Keratinocyte (primary cell): ENCODE measurements around the gene ABCA4. TPM values are rescaled to one million over a fixed set of nuclear protein-coding genes. Genes with fewer than 3 reads are reported as not detected.

Source experiments
- DNase-seq: peaks from one replicate; pipeline ENCODE4 v3.0.0-alpha.2; 2011; ENCODE audit warnings: low read depth, missing footprints, low spot score
- FAIRE-seq: peaks from 2 replicates; lab custom pipeline; 2011; peaks lifted over from hg19 to GRCh38; lab: Jason Lieb, UNC
- H2AFZ ChIP-seq: 2 replicates; pipeline ENCODE4 v1.6.0; 2012; ENCODE audit warnings: low read length, control low read depth, inconsistent platforms; ENCODE audit not compliant: control insufficient read depth
- H3K27ac ChIP-seq: 2 replicates; pipeline ENCODE4 v1.5.1; 2011; ENCODE audit warnings: low read length; ENCODE audit not compliant: control insufficient read depth, insufficient read depth
- H3K27me3 ChIP-seq: 3 replicates; pipeline ENCODE4 v1.6.0; 2011; ENCODE audit warnings: low read length; ENCODE audit not compliant: control insufficient read depth, insufficient read depth; ENCODE audit errors: extremely low read depth
- H3K36me3 ChIP-seq, 2 experiments: 2 replicates in 1 of 2; 3 replicates in 1 of 2; pipeline ENCODE4 v1.5.1; 2011; ENCODE audit warnings: low read length in 2 of 2, mild to moderate bottlenecking in 1 of 2; ENCODE audit not compliant: control insufficient read depth in 2 of 2, insufficient read depth in 2 of 2; ENCODE audit errors: extremely low read depth in 1 of 2
- H3K4me1 ChIP-seq: 3 replicates; pipeline ENCODE4 v1.5.1; 2011; ENCODE audit warnings: low read length; ENCODE audit not compliant: control insufficient read depth, insufficient read depth; ENCODE audit errors: extremely low read depth
- H3K4me2 ChIP-seq: 3 replicates; pipeline ENCODE4 v1.6.0; 2011; ENCODE audit warnings: low read depth, low read length; ENCODE audit not compliant: control insufficient read depth, insufficient read depth; ENCODE audit errors: extremely low read depth
- H3K4me3 ChIP-seq, 3 experiments: fragments of 200-600 bp in 1 of 3; sonication (generic) in 1 of 3; 2 replicates in 2 of 3; 3 replicates in 1 of 3; pipeline ENCODE4 v1.5.1; 2011 to 2016; ENCODE audit warnings: low read length in 3 of 3, mild to moderate bottlenecking in 3 of 3, control low read depth in 2 of 3, inconsistent platforms in 1 of 3, low read depth in 1 of 3, mixed read lengths in 1 of 3, mixed run types in 1 of 3, moderate library complexity in 1 of 3; ENCODE audit not compliant: control insufficient read depth in 2 of 3, insufficient read depth in 2 of 3; ENCODE audit errors: extremely low read depth in 1 of 3
- H3K79me2 ChIP-seq: 2 replicates; pipeline ENCODE4 v1.6.0; 2012; ENCODE audit warnings: low read length; ENCODE audit not compliant: control insufficient read depth, insufficient read depth
- H3K9ac ChIP-seq: 3 replicates; pipeline ENCODE4 v1.6.0; 2011; ENCODE audit warnings: low read length; ENCODE audit not compliant: control insufficient read depth, insufficient read depth; ENCODE audit errors: extremely low read depth
- H3K9me1 ChIP-seq: 3 replicates; pipeline ENCODE4 v1.6.0; 2011; ENCODE audit warnings: low read length; ENCODE audit not compliant: control insufficient read depth, insufficient read depth; ENCODE audit errors: extremely low read depth
- H3K9me3 ChIP-seq: 2 replicates; pipeline ENCODE4 v1.5.1; 2012; ENCODE audit warnings: low read depth, low read length; ENCODE audit not compliant: control insufficient read depth
- H4K20me1 ChIP-seq: 3 replicates; pipeline ENCODE4 v1.6.0; 2011; ENCODE audit warnings: low read length; ENCODE audit not compliant: control insufficient read depth, insufficient read depth; ENCODE audit errors: extremely low read depth
- EZH2 ChIP-seq: IDR thresholded peaks from one replicate; pipeline ENCODE4 v1.6.1; 2012; ENCODE audit warnings: inconsistent platforms, mild to moderate bottlenecking, low read length, moderate library complexity
- dilution Hi-C: fragments of 300-500 bp; cut with MboI; formaldehyde crosslinking; loops from one replicate; pipeline ENCODE4 v1.7.0; 2020; ENCODE audit warnings: low sequenced_read_pairs; ENCODE audit not compliant: extremely low pct_ligation_motif_present
- polyA plus RNA-seq, 5 experiments: library from polyadenylated mRNA; depleted of rRNA in 3 of 5; stranded (reverse) in 3 of 5; stranded (forward) in 1 of 5; unstranded in 1 of 5; fragments of >200 nt; gene quantifications; 1 replicate in 1 of 5; 2 replicates in 3 of 5; 3 replicates in 1 of 5; pipeline versions ENCODE4 v1.2.1 to v1.2.3, GENCODE V29; 2011 to 2012; ENCODE audit warnings: missing spikeins in 2 of 5, low read depth in 1 of 5, low replicate concordance in 1 of 5
- TF ChIP-seq, protein P1 (sequence below), 3 experiments: IDR thresholded peaks in 1 of 3; conservative IDR thresholded peaks in 1 of 3; optimal IDR thresholded peaks in 1 of 3; 2 replicates in 2 of 3; 3 replicates in 1 of 3; pipeline versions ENCODE3 to v1.5.1; 2011; ENCODE audit warnings: low read length in 3 of 3, mild to moderate bottlenecking in 3 of 3, moderate library complexity in 2 of 3, control low read depth in 1 of 3, inconsistent platforms in 1 of 3; ENCODE audit not compliant: insufficient read depth in 2 of 3; ENCODE audit errors: extremely low read depth in 1 of 3

Gene ABCA4
- polyA plus RNA-seq, 1 donor (not counting 4 experiments of a cell fraction or from before 2014, with no cell fraction given): 0.04 TPM

DNA sequence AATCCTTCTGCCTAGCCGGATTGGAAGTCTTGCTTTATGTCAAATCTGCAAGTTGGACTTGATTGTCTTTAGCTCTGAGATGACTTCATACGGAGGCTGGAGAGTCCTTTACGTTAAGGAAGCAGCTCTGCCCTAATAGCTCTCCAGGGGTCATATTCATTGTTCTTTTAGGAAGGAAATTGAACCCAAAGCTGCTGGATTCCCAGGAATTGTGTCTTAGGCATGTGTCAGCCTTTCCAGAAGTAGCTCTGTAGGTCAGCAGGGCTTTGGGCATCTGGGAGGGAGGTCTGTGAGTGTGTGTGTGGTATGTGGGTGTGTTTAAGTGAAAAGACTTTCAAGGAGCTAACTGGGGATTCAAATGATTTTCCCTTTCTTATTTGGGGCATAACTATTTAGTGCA is 82.4 kb downstream of the ABCA4 start:
- no peaks in the 10 kb centered on the region for H3K9me1 ChIP-seq
- H3K36me3 ChIP-seq: no peaks in the 10 kb centered on the region
- dilution Hi-C loops: no loop called here
- no peak overlapping the region for H3K27ac ChIP-seq
- FAIRE-seq (no peak), DNase-seq (no peak)
- H3K9ac ChIP-seq: no peak overlapping the region
- peaks cover 18% of the 10 kb centered on the region for H3K4me1 ChIP-seq
- H3K9me3 ChIP-seq: no peaks in the 10 kb centered on the region
- TF ChIP-seq, protein P1, sequence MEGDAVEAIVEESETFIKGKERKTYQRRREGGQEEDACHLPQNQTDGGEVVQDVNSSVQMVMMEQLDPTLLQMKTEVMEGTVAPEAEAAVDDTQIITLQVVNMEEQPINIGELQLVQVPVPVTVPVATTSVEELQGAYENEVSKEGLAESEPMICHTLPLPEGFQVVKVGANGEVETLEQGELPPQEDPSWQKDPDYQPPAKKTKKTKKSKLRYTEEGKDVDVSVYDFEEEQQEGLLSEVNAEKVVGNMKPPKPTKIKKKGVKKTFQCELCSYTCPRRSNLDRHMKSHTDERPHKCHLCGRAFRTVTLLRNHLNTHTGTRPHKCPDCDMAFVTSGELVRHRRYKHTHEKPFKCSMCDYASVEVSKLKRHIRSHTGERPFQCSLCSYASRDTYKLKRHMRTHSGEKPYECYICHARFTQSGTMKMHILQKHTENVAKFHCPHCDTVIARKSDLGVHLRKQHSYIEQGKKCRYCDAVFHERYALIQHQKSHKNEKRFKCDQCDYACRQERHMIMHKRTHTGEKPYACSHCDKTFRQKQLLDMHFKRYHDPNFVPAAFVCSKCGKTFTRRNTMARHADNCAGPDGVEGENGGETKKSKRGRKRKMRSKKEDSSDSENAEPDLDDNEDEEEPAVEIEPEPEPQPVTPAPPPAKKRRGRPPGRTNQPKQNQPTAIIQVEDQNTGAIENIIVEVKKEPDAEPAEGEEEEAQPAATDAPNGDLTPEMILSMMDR (optimal IDR thresholded peaks at IDR 0.05 in 1 of 3, IDR thresholded peaks at IDR 0.05 in 1 of 3, conservative IDR thresholded peaks at IDR 0.05 in 1 of 3; ENCODE audit: extremely low read depth in 1 of 3, insufficient read depth in 2 of 3, low read length in 3 of 3): no peak
- TF ChIP-seq EZH2: no peak
- H4K20me1 ChIP-seq: no peaks in the 10 kb centered on the region
- no peak overlapping the region for H2AFZ ChIP-seq
- H3K4me2 ChIP-seq: no peak overlapping the region
- H3K79me2 ChIP-seq: no peaks in the 10 kb centered on the region
- no peak overlapping the region for H3K4me3 ChIP-seq
- H3K27me3 ChIP-seq: no peaks in the 10 kb centered on the region

DNA sequence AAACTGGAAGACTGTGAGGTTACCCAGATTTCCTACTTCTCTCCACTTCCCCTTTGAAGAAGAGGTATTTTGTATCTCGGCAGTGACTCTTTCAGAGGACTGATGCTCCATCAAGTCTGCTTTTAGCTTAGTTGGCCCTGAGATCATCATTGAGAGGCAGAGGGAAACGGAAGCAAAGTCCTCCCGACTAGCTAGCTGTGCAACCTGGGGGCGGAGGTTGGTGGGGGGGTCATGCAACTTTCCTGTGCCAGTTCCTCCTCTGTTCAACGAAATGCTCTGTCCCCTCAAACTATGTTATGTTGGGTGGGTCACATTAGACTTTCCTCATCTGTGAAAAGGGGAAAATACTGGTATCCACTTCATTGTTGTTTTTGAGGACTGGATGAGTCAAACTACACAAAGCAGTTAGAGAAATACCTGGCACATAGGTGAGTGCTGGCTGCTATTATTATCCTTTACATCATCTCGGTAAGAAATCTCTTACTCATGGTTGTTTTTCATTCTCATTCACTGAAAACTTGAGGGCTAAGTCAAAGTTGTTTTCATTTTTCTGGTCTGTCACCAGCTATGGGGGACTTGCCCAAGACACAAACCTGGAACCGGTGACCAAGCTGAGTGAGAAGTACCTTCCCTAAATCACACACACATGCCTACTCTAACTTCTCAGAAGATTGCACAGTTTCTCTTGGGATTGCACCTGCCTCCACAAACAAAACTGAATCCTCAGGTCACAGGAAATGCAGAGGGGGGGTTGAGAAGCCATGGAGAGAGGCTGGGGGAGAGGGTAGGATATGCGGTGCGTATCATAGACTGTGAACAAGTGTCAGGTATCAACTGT is 83.3 kb downstream of the ABCA4 start:
- no peak for TF ChIP-seq EZH2
- TF ChIP-seq, protein P1 (optimal IDR thresholded peaks at IDR 0.05 in 1 of 3, IDR thresholded peaks at IDR 0.05 in 1 of 3, conservative IDR thresholded peaks at IDR 0.05 in 1 of 3; ENCODE audit: extremely low read depth in 1 of 3, insufficient read depth in 2 of 3, low read length in 3 of 3): no peak
- dilution Hi-C loops: no loop called here
- no peak for FAIRE-seq
- no peak overlapping the region for H3K4me3 ChIP-seq
- H4K20me1 ChIP-seq: no peaks in the 10 kb centered on the region
- H3K4me2 ChIP-seq: peak overlapping the region; percentile 30
- H3K9me3 ChIP-seq: no peaks in the 10 kb centered on the region
- H3K36me3 ChIP-seq: no peaks in the 10 kb centered on the region
- H3K79me2 ChIP-seq: no peaks in the 10 kb centered on the region
- peaks cover 18% of the 10 kb centered on the region for H3K4me1 ChIP-seq
- H2AFZ ChIP-seq: no peak overlapping the region
- no peaks in the 10 kb centered on the region for H3K27me3 ChIP-seq
- no peak overlapping the region for H3K9ac ChIP-seq
- DNase-seq: no peak
- H3K9me1 ChIP-seq: no peaks in the 10 kb centered on the region
- no peak overlapping the region for H3K27ac ChIP-seq
